ENCODE measurements around the gene ELL2.
"Not testable (repeated sequence)": the region's sequence is repeated elsewhere in the genome, so short reads cannot be mapped to it uniquely, and the experiment has no call there.

The ELL2 gene

GRCh38 chr5:95841914-95842812 lies 119.5 kb downstream of the ELL2 start:
- DNase-seq (ENCODE audit: low read depth in 2 of 3, low spot score in 1 of 3) = no peak

DNA sequence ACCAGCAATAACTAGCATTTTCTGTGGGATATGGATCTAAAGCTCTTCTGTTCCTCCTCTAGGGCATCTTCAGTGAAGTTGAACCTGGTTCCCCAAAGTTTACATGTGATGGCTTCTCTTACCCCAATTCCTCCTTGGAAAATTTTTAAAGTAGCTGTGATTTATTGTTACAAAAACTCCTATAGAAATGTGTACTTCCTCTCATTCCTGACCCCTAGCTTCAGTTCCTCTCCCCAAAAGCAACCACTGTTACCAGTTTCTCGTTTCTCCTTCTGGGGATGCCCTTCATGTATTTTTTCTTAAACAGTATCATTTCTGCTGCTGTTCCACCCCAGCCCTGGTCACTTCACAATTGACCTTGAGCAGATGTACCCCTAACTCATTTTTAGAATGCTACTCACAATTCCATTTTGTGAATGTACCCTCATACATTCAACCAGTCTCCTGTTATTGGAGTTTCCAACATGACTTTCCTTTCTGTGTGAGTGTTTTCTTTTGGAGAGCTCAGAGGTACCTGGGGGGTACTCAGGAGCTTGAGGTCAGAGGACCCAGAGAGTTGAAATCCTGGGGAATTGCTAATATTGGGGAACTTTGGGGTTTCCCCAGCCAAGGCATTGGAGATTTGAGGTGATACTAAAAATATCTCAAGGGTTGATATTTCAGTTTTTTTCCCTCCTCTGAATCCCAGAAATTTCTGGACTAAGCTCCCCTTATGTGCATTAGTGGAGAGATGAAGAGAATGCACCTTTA lies 120.5 kb downstream of the ELL2 start:
- DNase-seq (ENCODE audit: low read depth in 2 of 3, low spot score in 1 of 3) = no peak

DNA sequence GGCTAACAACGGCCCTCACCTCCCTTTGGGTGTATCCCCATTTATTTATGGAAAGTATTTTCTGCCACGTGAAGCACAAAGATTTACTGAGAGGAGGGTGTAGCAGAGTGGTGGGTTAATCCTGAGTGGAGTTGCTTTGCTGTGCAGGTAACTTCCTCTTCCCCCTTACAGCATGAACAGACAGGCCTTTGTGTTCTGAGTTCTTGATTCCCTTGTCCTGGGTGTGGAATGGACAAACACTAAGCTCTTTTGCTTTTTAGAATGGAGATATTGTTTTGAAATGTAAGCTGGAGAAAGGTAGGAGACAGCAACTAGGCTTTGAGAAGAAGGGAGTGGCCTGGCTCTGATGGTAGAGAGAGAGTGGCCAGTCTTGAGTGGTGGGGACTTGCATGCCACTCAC lies 122.0 kb downstream of the ELL2 start:
- DNase-seq (ENCODE audit: low read depth in 2 of 3, low spot score in 1 of 3) = no peak

DNA sequence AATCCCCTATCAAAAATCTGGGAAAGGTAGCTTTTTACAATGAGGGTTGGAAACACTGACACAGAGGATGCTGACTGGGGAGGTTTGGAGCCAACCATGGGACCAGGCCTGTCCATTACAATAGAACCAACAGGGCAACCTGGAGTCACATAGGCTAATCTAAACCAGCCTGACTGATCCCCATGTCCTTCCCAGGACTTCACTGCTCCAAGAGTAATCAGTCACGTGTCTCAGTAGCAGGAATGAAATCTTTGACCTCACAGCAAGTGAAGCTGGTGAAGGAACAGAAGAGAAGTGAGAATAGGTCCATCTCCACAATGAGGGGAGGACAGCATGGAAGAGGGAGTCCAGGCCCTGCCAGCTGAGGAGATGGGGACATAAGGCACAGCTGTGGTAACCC lies 123.1 kb downstream of the ELL2 start:
- DNase-seq (ENCODE audit: low read depth in 2 of 3, low spot score in 1 of 3) = no peak

GRCh38 chr5:95838001-95838520 lies 123.6 kb downstream of the ELL2 start:
- DNase-seq (ENCODE audit: low read depth in 2 of 3, low spot score in 1 of 3) = no peak

- DNase-seq (ENCODE audit: low read depth in 2 of 3, low spot score in 1 of 3) = no peak
These were observed 124.2 kb downstream of the ELL2 start for GRCh38 chr5:95837492-95837891.

DNA sequence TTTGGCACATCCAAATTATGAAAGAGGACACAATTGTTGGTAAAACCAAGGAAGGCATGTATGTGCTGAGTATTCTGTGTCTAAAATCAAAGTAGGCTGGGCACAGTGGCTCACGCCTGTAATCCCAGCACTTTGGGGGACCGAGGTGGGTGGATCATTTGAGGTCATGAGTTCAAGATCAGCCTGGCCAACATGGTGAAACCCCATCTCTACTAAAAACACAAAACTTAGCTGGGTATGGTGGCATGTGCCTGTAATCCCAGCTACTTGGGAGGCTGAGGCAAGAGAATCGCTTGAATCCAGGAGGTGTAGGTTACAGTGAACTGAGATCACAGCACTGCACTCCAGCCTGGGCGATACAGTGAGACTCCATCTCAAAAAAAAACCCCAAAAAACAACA lies 124.7 kb downstream of the ELL2 start:
- DNase-seq (ENCODE audit: low read depth in 2 of 3, low spot score in 1 of 3) = not testable (repeated sequence)

DNA sequence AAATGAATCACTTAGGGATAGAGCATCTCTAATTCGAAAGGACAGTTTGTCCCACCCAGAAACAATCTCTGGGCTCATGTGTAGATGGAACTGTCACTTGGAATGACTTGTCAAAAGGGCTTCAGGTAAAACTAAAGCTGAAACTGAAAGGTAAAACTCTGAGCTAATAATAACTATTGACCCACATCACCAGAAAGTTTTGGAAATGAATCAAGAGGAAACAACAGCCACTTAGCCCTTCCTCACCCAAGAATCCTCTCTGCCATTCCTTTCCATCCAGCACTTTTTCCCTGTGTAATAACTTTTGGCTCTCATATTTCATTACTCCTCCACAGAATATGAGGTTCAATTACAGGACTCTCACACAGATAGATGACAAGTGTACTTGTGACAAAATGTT lies 125.1 kb downstream of the ELL2 start:
- DNase-seq (ENCODE audit: low read depth in 2 of 3, low spot score in 1 of 3) = no peak

DNA sequence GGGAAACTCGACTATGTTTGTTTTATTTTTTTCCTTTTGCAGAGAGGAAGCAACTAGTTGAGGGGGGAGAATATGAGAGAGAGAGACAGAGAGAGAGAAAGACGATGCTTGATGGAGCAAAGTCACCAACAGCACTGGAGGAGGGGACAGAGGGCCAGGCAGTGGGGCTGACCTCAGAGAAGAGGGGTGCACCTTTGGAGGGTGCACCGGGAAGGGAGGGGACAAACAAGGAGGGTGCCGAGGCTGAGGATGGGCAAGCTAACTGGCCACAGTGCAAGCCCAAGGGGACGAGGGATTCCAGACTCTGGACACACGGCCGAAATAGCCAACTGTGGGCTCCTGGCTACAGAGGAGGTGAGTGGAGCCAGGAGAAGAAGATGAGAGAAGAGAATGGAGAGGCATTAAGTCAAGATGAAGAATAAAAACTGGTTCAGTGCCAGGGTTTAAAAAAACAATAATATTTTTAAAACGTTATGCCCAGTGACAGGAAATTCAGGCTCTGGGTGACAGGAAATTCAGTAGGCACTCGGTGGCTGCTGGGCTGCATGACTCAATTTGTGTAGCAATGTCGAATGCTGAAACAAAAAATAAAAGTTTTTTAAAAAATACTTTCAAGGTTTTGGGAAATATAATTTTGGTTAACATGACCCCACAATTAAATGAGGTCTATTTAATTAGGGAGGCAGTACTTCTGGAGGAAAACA lies 125.8 kb downstream of the ELL2 start:
- no peak for DNase-seq (ENCODE audit: low read depth in 2 of 3, low spot score in 1 of 3)

Measured in stimulated activated CD4-positive, alpha-beta T cell treated with anti-CD3 and anti-CD28 coated beads, Interleukin-12 subunit alpha, Interleukin-12 subunit beta, amount 100 ng/mL, for 48 hours (primary cell).